Neural cell (in vitro differentiated cells): ENCODE measurements around the gene C10orf90. TPM values are rescaled to one million over a fixed set of nuclear protein-coding genes. Genes with fewer than 3 reads are reported as not detected.

Experiments used
- H2AFZ ChIP-seq: fragments of 200-600, 300-800 bp; sonication (generic), shearing (Covaris generic); 2 replicates; pipeline ENCODE4 v1.6.0; 2014; ENCODE audit warnings: low read depth, mild to moderate bottlenecking, antibody characterized with exemption, low read length, moderate library complexity
- H3F3A ChIP-seq: fragments of 200-600 bp; shearing (Covaris generic); 2 replicates; pipeline ENCODE4 v1.6.1; 2016; ENCODE audit warnings: mild to moderate bottlenecking, moderate library complexity, mixed read lengths, antibody characterized with exemption, low read length; ENCODE audit not compliant: insufficient read depth, poor library complexity, severe bottlenecking
- H3K27ac ChIP-seq: fragments of 200-600, 300-800 bp; sonication (generic), shearing (Covaris generic); 2 replicates; pipeline ENCODE4 v1.5.1; 2014; ENCODE audit warnings: mild to moderate bottlenecking, low read length, moderate library complexity
- H3K27me3 ChIP-seq: fragments of 300-800, 200-600 bp; sonication (generic), shearing (Covaris generic); 2 replicates; pipeline ENCODE4 v1.6.0; 2014; ENCODE audit warnings: mild to moderate bottlenecking, low read depth, low read length, moderate library complexity; ENCODE audit not compliant: insufficient read depth
- H3K36me3 ChIP-seq: fragments of 300-800, 200-600 bp; sonication (generic), shearing (Covaris generic); 2 replicates; pipeline ENCODE4 v1.5.1; 2014; ENCODE audit warnings: mild to moderate bottlenecking, antibody characterized with exemption, low read length, moderate library complexity; ENCODE audit not compliant: insufficient read depth
- H3K4me2 ChIP-seq: fragments of 300-800, 200-600 bp; sonication (generic), shearing (Covaris generic); 2 replicates; pipeline ENCODE4 v1.6.0; 2014; ENCODE audit warnings: mild to moderate bottlenecking, low read length
- H3K4me3 ChIP-seq: fragments of 300-800, 200-600 bp; sonication (generic), shearing (Covaris generic); 2 replicates; pipeline ENCODE4 v1.5.1; 2014; ENCODE audit warnings: mild to moderate bottlenecking, low read length, moderate library complexity
- H3K79me2 ChIP-seq: fragments of 200-600 bp; shearing (Covaris generic); replicated peaks from 2 replicates; pipeline ENCODE4 v1.6.0; 2014; ENCODE audit warnings: mild to moderate bottlenecking, low read length, moderate library complexity; ENCODE audit not compliant: insufficient read depth
- H3K9ac ChIP-seq: fragments of 300-800, 200-600 bp; sonication (generic), shearing (Covaris generic); 2 replicates; pipeline ENCODE4 v1.6.1; 2016; ENCODE audit warnings: mild to moderate bottlenecking, low read length, mixed read lengths
- H3K9me2 ChIP-seq: fragments of 200-600 bp; shearing (Covaris generic); 2 replicates; pipeline ENCODE4 v1.6.1; 2016; ENCODE audit warnings: mild to moderate bottlenecking, low read length, mixed read lengths; ENCODE audit not compliant: insufficient read depth
- H3K9me3 ChIP-seq: fragments of 200-600, 300-800 bp; sonication (generic), shearing (Covaris generic); 2 replicates; pipeline ENCODE4 v1.6.1; 2016; ENCODE audit warnings: mild to moderate bottlenecking, mixed run types, low read length, moderate library complexity, mixed read lengths
- H4K20me1 ChIP-seq: fragments of 200-600 bp; shearing (Covaris generic); 2 replicates; pipeline ENCODE4 v1.6.1; 2016; ENCODE audit warnings: mild to moderate bottlenecking, mixed run types; ENCODE audit not compliant: insufficient read depth
- CTCF ChIP-seq: fragments of 450-650 bp; IDR thresholded peaks from 2 replicates; pipeline ENCODE4 v1.5.1; 2014; ENCODE audit warnings: antibody characterized with exemption, mild to moderate bottlenecking, moderate library complexity; ENCODE audit not compliant: poor library complexity, severe bottlenecking
- EP300 ChIP-seq: fragments of 450-650 bp; conservative IDR thresholded peaks from 2 replicates; pipeline ENCODE4 v1.6.1; 2014; ENCODE audit warnings: antibody characterized with exemption, mild to moderate bottlenecking, moderate library complexity; ENCODE audit not compliant: poor library complexity, severe bottlenecking
- EZH2 ChIP-seq: fragments of 200-600, 300-800 bp; shearing (Covaris generic), sonication (generic); IDR thresholded peaks from 2 replicates; pipeline ENCODE4 v1.6.1; 2014; ENCODE audit warnings: antibody characterized with exemption, low read length, borderline replicate concordance, mild to moderate bottlenecking; ENCODE audit not compliant: insufficient read depth, poor library complexity, severe bottlenecking
- MXI1 ChIP-seq: fragments of 450-650 bp; conservative IDR thresholded peaks from 2 replicates; pipeline ENCODE4 v1.6.1; 2014; ENCODE audit warnings: antibody characterized with exemption, mild to moderate bottlenecking; ENCODE audit not compliant: poor library complexity, severe bottlenecking
- POLR2AphosphoS5 ChIP-seq: IDR thresholded peaks from 2 replicates; pipeline ENCODE4 v1.6.1; 2012
- RAD21 ChIP-seq: fragments of 450-650 bp; conservative IDR thresholded peaks from 2 replicates; pipeline ENCODE4 v1.6.1; 2014; ENCODE audit warnings: antibody characterized with exemption, mild to moderate bottlenecking, moderate library complexity
- REST ChIP-seq: IDR thresholded peaks from 2 replicates; pipeline ENCODE4 v1.6.1; 2012; ENCODE audit warnings: borderline replicate concordance
- SMC3 ChIP-seq: fragments of 450-650 bp; conservative IDR thresholded peaks from 2 replicates; pipeline ENCODE4 v1.6.1; 2014; ENCODE audit warnings: antibody characterized with exemption, mild to moderate bottlenecking, moderate library complexity; ENCODE audit not compliant: poor library complexity
- TAF1 ChIP-seq: IDR thresholded peaks from 2 replicates; pipeline ENCODE4 v1.6.1; 2012; ENCODE audit warnings: low read depth
- polyA plus RNA-seq: library from polyadenylated mRNA; depleted of rRNA; stranded (reverse); fragments of >200 nt; gene quantifications from 2 replicates; pipeline ENCODE4 v1.2.3, GENCODE V29; 2014

Gene C10orf90
- polyA plus RNA-seq, 1 donor from 2014 or later = not detected

GRCh38 chr10:126663880-126664279 lies 6.6 kb downstream of the C10orf90 start:
- no peaks in the 10 kb centered on the region for H3K36me3 ChIP-seq
- H3K9me2 ChIP-seq = no peaks in the 10 kb centered on the region
- H3K79me2 ChIP-seq = no peaks in the 10 kb centered on the region
- TF ChIP-seq CTCF = no peak
- TF ChIP-seq SMC3 = no peak
- TF ChIP-seq EP300 = no peak
- TF ChIP-seq TAF1 = no peak
- TF ChIP-seq REST = no peak
- TF ChIP-seq EZH2 = no peak
- H3K9me3 ChIP-seq = no peaks in the 10 kb centered on the region
- H3K4me2 ChIP-seq = no peak overlapping the region
- no peak overlapping the region for H3K27ac ChIP-seq
- H3K9ac ChIP-seq = no peak overlapping the region
- no peaks in the 10 kb centered on the region for H3F3A ChIP-seq
- no peaks in the 10 kb centered on the region for H3K27me3 ChIP-seq
- no peak overlapping the region for H3K4me3 ChIP-seq
- no peaks in the 10 kb centered on the region for H4K20me1 ChIP-seq
- H2AFZ ChIP-seq = no peak overlapping the region

- Histone ChIP-seq H3K9me3 (no peaks in the 10 kb centered on the region), H3K4me3 (no peak overlapping the region), H2AFZ (no peak overlapping the region), H3K79me2 (no peaks in the 10 kb centered on the region), H3K27ac (no peak overlapping the region), H4K20me1 (no peaks in the 10 kb centered on the region), H3K36me3 (no peaks in the 10 kb centered on the region), H3K9me2 (no peaks in the 10 kb centered on the region), H3K4me2 (no peak overlapping the region), H3K9ac (no peak overlapping the region), H3F3A (no peaks in the 10 kb centered on the region), H3K27me3 (no peaks in the 10 kb centered on the region)
- no peak for TF ChIP-seq POLR2AphosphoS5
- TF ChIP-seq EZH2 = no peak
- TF ChIP-seq TAF1 = no peak
- no peak for TF ChIP-seq REST
- no peak for TF ChIP-seq CTCF
- TF ChIP-seq RAD21 = no peak
- TF ChIP-seq EP300 = no peak
- no peak for TF ChIP-seq SMC3
- no peak for TF ChIP-seq MXI1
These were observed 7.2 kb downstream of the C10orf90 start for GRCh38 chr10:126663328-126663727.
